LNCaP clone FGC (cell line): Measurements from ENCODE around the gene AMN1.
"Not testable (repeated sequence)": the region's sequence is repeated elsewhere in the genome, so short reads cannot be mapped to it uniquely, and the experiment has no call there.

Source experiments
- DNase-seq: peaks from one replicate; pipeline ENCODE4 v3.0.0-alpha.2; 2011; ENCODE audit warnings: low read depth
- H3K4me3 ChIP-seq: 2 replicates; pipeline ENCODE4 v1.5.1; 2011; ENCODE audit warnings: mild to moderate bottlenecking, low read depth, low read length, control low read depth
- TF ChIP-seq, protein P1 (sequence below): IDR thresholded peaks from 2 replicates; pipeline ENCODE4 v1.5.1; 2012; ENCODE audit warnings: mild to moderate bottlenecking; ENCODE audit not compliant: control insufficient read depth, insufficient read depth; ENCODE audit errors: extremely low read depth

Gene AMN1

GRCh38 chr12:31722580-31722979 lies 6.2 kb downstream of the AMN1 start:
- H3K4me3 ChIP-seq, result no peak overlapping the region
- TF ChIP-seq, protein P1, sequence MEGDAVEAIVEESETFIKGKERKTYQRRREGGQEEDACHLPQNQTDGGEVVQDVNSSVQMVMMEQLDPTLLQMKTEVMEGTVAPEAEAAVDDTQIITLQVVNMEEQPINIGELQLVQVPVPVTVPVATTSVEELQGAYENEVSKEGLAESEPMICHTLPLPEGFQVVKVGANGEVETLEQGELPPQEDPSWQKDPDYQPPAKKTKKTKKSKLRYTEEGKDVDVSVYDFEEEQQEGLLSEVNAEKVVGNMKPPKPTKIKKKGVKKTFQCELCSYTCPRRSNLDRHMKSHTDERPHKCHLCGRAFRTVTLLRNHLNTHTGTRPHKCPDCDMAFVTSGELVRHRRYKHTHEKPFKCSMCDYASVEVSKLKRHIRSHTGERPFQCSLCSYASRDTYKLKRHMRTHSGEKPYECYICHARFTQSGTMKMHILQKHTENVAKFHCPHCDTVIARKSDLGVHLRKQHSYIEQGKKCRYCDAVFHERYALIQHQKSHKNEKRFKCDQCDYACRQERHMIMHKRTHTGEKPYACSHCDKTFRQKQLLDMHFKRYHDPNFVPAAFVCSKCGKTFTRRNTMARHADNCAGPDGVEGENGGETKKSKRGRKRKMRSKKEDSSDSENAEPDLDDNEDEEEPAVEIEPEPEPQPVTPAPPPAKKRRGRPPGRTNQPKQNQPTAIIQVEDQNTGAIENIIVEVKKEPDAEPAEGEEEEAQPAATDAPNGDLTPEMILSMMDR, result no peak
- DNase-seq, result no peak

- not testable (repeated sequence) for DNase-seq, H3K4me3 ChIP-seq
Measured at GRCh38 chr12:31718542-31719198, 10.2 kb downstream of the AMN1 start.

DNA sequence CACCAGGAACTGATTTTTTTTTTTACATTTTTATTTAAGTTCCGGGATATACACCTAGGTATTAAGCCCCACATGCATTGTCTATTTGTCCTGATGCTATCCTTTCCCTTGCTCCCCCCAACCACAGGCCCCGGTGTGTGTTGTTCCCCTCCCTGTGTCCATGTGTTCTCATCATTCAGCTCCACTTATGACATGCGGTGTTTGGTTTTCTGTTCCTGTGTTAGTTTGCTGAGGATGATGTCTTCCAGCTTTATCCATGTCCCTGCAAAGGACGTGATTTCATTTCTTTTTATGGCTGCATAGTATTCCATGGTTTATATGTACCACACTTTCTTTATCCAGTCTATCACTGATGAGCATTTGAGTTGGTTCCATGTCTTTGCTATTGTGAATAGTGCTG lies 11.8 kb downstream of the AMN1 start:
- H3K4me3 ChIP-seq, DNase-seq: not testable (repeated sequence)

DNA sequence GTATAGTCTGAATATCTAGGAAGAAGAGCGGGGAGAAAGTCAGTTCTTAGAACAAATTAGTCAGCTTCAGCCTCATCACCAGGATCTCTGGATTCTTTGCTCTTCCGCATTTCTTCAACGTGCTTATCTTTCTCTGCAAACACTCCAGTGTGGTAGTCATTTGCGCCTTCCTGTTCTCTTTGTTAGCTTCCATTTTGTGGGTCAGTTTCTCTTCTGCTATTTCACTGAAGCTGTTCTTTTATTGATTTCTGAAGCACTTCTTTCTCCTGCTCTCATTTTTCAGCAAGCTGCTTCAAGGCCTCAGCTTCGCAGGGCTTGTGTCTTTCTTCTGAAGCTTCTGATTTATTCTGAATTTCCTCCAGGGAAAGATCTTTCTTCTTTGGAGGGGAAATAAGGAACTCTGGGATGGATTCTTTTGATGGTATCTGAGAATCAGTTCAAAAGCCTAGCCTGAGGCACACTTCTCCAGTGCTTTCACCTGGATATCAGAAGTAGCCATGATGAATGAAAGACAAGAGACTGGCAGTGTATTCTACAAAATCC lies 13.5 kb downstream of the AMN1 start:
- H3K4me3 ChIP-seq, result no peak overlapping the region
- TF ChIP-seq, protein P1, result no peak
- DNase-seq, result no peak

- TF ChIP-seq, protein P1, result no peak
- no peak for DNase-seq
- no peak overlapping the region for H3K4me3 ChIP-seq
Measured at GRCh38 chr12:31714406-31715271, 14.2 kb downstream of the AMN1 start.

DNA sequence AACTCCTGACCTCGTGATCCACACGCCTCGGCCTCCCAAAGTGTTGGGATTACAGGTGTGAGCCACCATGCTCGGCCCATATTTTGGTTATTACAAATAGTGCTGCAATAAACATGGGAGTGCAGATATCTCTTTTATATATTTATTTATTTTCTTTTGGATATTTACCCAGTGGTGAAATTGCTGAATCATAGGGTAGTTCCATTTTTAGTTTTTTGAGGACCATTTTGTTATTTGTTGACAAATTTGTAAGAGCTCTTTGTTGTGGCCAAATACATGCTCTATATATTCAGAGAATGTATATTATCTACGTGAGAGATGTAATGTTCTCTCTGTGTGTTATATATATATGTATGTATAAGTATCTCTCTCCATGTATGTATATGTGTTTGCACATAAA lies 15.9 kb downstream of the AMN1 start:
- TF ChIP-seq, protein P1, result no peak
- DNase-seq, result no peak

GRCh38 chr12:31710021-31710818 lies 18.6 kb downstream of the AMN1 start:
- DNase-seq, result no peak
- TF ChIP-seq, protein P1, result no peak
- H3K4me3 ChIP-seq, result no peak overlapping the region

More for the DNA sequence above, 15.9 kb downstream of the AMN1 start:
- no peak overlapping the region for H3K4me3 ChIP-seq

- not testable (repeated sequence) for DNase-seq, H3K4me3 ChIP-seq
Measured at GRCh38 chr12:31708118-31708517, 20.7 kb downstream of the AMN1 start.
